Activated T-cell treated with anti-CD3 and anti-CD28 coated beads, Interleukin-2, amount 50 U/mL, for 4 hours (primary cell): ENCODE measurements around the gene TCAF1. TPM values are rescaled to one million over a fixed set of nuclear protein-coding genes. Genes with fewer than 3 reads are reported as not detected.
"Not testable (repeated sequence)": the region's sequence is repeated elsewhere in the genome, so short reads cannot be mapped to it uniquely, and the experiment has no call there.

Experiments
- ATAC-seq, 2 donors: fragments of 200-7000 bp; cut with Tn5 transposase; one replicate each; pipeline ENCODE4 v1.10.0; 2021
- DNase-seq: peaks from one replicate; pipeline ENCODE4 v3.0.0-alpha.2; 2020
- H3K27me3 Mint-ChIP-seq: one replicate; pipeline ENCODE4 v1.8.0; 2021; ENCODE audit warnings: low read depth, mixed read lengths
- H3K36me3 Mint-ChIP-seq: one replicate; pipeline ENCODE4 v1.8.0; 2022; ENCODE audit warnings: mixed read lengths; ENCODE audit not compliant: insufficient read depth
- H3K4me1 Mint-ChIP-seq: one replicate; pipeline ENCODE4 v1.8.0; 2021; ENCODE audit warnings: low read depth, mixed read lengths
- H3K4me3 Mint-ChIP-seq: one replicate; pipeline ENCODE4 v1.8.0; 2021; ENCODE audit warnings: mild to moderate bottlenecking, moderate library complexity, mixed read lengths
- H3K9me3 Mint-ChIP-seq: one replicate; pipeline ENCODE4 v1.8.0; 2021; ENCODE audit warnings: mixed read lengths
- total RNA-seq, 3 donors: library from RNA; stranded (reverse); gene quantifications; one replicate each; pipeline ENCODE4 v1.2.1, GENCODE V29; 2021

TCAF1 gene
- total RNA-seq, 3 donors from 2014 or later: 2.7 to 4.1 (median 3.9) TPM

DNA sequence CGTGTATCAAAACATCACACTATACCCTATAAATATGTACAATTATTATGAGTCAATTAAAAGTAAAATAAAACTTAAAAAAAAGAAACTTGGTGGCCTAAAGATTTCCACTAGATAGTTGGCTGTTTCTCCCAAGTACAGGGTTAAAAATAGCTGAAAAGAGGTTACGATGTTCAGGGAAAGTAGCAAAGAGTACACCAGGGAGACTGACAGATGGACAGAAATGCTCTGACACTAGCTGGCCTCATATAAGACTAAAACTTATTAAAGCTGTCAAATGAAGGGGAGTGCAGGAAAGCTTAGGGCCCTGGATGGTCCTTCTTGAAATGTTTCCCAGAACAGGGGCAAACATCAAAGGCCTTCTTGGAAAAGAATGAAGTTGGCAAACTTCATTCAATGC lies 51.3 kb downstream of the TCAF1 start:
- Mint-ChIP-seq H3K4me3 (no peak overlapping the region), H3K27me3 (no peaks in the 10 kb centered on the region), H3K36me3 (no peaks in the 10 kb centered on the region), H3K9me3 (no peaks in the 10 kb centered on the region), H3K4me1 (no peaks in the 10 kb centered on the region)
- ATAC-seq (no peak), DNase-seq (no peak)

DNA sequence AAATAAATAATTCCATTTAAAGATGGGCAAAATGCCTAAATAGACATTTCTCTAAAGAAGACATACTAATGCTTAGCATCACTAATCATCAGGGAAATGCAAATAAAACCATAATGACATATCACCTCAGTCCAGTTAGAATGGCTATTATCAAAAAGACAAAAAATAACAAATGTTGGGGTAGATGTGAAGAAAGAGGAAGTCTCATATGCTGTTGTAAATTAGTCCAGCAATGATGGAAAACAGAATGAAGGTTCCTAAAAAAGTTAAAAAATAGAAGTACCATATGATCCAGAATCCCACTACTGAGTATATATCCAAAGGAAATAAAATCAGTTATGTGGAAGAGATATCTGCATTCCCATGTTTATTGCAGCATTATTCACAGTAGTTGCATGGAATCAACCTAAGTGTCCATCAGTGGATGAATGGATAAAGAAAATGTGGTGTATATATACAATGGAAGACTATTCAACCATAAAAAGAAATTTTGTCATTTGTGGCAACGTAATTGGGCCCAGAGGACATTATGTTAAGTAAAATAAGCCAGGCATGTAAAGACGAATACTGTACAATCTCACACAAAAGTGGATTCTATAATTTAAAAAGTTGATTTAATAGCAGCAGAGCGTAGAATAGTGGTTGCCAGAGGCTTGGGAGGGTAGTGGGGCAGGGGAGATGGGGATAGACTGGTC lies 52.0 kb downstream of the TCAF1 start:
- Mint-ChIP-seq H3K27me3 (no peaks in the 10 kb centered on the region), H3K4me3 (no peak overlapping the region), H3K9me3 (peaks cover 6% of the 10 kb centered on the region), H3K4me1 (no peaks in the 10 kb centered on the region), H3K36me3 (peaks cover 2% of the 10 kb centered on the region)
- no peak for ATAC-seq
- DNase-seq: no peak

DNA sequence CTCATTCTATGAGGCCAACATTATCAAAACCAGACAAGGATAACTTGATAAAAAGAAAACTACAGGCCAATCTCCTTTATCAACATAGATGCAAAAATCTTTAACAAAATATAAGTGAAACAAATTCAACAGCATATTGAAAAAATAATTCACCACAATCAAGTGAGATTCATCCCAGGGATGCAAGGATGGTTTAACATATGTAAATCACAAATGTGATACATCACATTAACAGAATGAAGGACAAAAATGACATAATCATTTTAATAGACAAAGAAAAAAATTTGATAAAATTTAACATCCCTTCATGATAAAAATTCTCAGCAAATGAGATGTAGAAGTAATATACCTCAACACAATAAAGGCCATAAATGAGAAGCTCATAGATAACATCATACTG lies 53.8 kb downstream of the TCAF1 start:
- ATAC-seq: no peak
- Mint-ChIP-seq H3K36me3 (peaks cover 2% of the 10 kb centered on the region), H3K9me3 (peaks cover 6% of the 10 kb centered on the region), H3K27me3 (no peaks in the 10 kb centered on the region), H3K4me3 (no peak overlapping the region), H3K4me1 (no peaks in the 10 kb centered on the region)
- no peak for DNase-seq

DNA sequence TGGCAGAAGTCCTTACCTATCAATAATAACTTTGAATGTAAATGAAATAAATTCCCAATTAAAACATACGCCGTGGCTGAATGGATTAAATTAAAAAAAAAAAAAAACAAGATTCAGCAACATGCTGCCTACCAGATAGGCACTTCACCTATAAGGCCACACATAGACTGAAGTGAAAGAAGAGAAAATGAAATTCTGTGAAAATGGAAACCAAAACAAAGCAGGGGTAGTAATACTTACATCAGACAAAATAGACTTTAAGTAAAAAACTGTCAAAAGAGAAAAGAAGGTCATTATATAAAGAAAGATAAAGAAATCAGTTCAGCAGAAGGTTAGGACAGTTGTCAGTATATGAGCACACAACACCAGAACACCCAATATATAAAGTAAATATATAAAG lies 55.3 kb downstream of the TCAF1 start:
- Mint-ChIP-seq H3K4me1 (no peaks in the 10 kb centered on the region), H3K36me3 (peaks cover 2% of the 10 kb centered on the region), H3K27me3 (no peaks in the 10 kb centered on the region), H3K9me3 (peaks cover 6% of the 10 kb centered on the region), H3K4me3 (no peak overlapping the region)
- DNase-seq (no peak), ATAC-seq (no peak)

DNA sequence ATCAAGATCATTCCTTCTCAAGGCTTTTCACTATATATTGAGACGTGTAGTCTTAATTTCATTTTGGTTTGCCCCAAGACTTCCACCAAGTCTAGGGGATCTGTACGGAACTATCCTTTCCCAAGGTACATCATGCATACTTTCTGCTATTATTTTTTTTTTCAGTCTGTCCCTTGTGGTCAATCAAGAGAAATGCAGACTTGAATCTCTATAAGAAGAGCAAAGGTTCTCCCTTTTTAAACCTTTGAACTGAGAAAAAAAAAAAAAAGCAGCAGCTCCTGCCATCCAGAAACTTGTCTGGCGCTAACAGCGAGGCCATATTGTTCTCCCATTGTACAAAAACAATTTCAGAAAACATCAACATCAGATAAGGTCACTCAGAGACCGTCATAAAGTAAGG lies 60.3 kb downstream of the TCAF1 start:
- H3K36me3 Mint-ChIP-seq, H3K4me1 Mint-ChIP-seq, H3K4me3 Mint-ChIP-seq, ATAC-seq, H3K27me3 Mint-ChIP-seq, H3K9me3 Mint-ChIP-seq, DNase-seq: not testable (repeated sequence)

DNA sequence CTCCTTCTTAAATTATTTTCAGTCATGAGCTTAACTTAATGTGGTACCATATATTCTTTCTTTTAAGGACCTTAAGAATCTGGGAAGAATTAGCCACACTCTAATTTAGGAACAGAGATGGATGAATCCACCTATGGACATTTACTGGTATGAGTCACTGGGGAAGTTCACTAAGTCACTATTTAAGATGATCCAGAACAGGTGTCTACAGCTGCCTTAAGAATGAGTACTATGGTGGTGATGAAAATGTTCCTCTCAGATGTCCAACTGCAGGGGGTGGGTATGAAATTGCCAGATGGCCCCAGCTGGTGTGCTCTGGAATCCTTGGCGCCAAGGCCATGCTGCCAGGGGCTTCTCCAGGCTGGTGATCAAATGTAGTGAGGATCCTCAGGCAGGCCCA lies 61.9 kb downstream of the TCAF1 start:
- not testable (repeated sequence) for DNase-seq, H3K27me3 Mint-ChIP-seq, H3K4me3 Mint-ChIP-seq, H3K4me1 Mint-ChIP-seq, ATAC-seq, H3K9me3 Mint-ChIP-seq, H3K36me3 Mint-ChIP-seq

DNA sequence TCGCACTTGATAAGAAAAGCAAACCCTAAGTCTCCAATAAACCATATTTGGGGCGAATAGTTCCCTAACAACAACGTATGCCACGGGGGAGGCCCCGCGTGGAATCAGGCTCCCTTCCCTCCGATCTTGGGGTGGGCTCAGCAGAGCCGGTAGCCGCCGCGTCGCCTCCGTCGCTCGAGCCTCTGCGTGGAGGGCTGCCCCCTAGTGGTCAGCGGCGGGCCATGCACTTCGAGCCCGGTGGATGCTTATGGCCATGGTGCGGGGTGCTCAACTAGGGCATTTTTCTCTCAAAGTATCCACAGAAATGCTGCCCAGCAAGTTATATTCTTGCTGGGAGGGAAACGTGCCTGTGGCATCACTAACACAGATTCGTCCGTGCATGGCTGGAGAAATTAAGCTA lies 64.8 kb downstream of the TCAF1 start:
- ATAC-seq (peak; percentile 68 to 71), DNase-seq (peak; percentile 97)
- H3K27me3 Mint-ChIP-seq, H3K9me3 Mint-ChIP-seq, H3K36me3 Mint-ChIP-seq, H3K4me1 Mint-ChIP-seq, H3K4me3 Mint-ChIP-seq: not testable (repeated sequence)

DNA sequence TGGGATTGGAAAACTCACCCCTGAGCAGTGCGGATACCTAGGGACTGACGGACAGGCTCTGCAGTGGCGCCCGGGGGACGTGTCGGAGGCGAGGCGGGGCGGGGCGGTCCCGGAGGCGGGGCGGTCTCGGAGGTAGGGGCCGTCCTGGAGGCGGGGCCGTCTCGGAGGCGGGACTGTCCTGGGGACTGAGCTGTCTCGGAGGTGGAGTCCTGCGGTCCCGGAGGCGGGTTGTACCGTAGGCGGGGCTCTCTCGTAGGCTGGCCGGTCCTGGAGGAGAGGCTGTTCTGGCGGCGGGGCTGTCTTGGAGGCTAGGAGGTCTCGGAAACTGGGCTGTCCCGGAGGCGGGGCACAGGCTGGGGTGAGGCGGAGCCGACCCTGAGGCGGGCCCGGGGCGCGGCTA lies 65.4 kb downstream of the TCAF1 start:
- H3K36me3 Mint-ChIP-seq, H3K27me3 Mint-ChIP-seq, H3K9me3 Mint-ChIP-seq, H3K4me1 Mint-ChIP-seq: not testable (repeated sequence)
- DNase-seq (peak; percentile 95), ATAC-seq (peak; percentile 83 to 85)
- H3K4me3 Mint-ChIP-seq: peak overlapping the region; percentile 80

DNA sequence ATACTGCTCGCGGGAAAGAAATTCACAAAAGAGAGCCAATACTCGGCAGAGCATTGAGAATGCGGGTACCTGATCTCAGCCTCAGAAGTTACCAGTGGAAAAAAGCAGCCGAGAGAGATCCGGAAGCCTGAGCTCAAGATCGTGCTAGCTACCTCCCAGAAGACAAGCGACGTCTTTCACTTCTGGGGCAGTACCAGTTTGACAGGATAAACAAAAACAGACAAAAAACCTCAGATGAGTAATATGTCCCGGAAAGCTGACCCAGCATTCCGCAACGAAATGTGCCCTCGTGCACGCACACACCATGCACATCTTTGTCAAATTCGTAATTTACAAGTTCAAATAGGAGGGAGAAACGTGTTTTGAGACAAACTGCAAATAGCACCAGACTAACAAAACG lies 65.9 kb downstream of the TCAF1 start:
- H3K36me3 Mint-ChIP-seq, H3K27me3 Mint-ChIP-seq, DNase-seq, H3K9me3 Mint-ChIP-seq, H3K4me1 Mint-ChIP-seq: not testable (repeated sequence)
- ATAC-seq: peak; percentile 40 to 47
- peak overlapping the region; percentile 80 for H3K4me3 Mint-ChIP-seq

DNA sequence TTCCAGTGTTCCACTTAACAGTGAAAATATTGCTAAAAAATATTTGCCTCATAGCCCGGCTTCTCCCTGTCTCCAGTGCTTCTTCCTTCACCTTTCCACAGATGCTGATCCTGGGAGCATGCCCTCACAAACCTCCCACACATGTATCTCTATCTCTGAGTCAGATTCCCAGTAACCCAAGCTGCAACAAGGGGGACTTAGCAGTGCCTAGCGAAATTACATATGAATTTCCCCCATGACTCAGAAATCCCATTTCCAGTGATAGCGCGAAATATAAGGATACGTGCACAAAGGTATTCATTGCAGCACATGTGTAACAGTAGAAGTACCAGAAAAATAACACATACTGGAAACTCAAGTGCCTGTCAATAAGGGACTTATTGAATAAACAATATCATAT lies 75.4 kb downstream of the TCAF1 start:
- not testable (repeated sequence) for H3K36me3 Mint-ChIP-seq, H3K4me1 Mint-ChIP-seq, DNase-seq, H3K9me3 Mint-ChIP-seq, H3K27me3 Mint-ChIP-seq, H3K4me3 Mint-ChIP-seq
- peak; percentile 27 to 35 for ATAC-seq

DNA sequence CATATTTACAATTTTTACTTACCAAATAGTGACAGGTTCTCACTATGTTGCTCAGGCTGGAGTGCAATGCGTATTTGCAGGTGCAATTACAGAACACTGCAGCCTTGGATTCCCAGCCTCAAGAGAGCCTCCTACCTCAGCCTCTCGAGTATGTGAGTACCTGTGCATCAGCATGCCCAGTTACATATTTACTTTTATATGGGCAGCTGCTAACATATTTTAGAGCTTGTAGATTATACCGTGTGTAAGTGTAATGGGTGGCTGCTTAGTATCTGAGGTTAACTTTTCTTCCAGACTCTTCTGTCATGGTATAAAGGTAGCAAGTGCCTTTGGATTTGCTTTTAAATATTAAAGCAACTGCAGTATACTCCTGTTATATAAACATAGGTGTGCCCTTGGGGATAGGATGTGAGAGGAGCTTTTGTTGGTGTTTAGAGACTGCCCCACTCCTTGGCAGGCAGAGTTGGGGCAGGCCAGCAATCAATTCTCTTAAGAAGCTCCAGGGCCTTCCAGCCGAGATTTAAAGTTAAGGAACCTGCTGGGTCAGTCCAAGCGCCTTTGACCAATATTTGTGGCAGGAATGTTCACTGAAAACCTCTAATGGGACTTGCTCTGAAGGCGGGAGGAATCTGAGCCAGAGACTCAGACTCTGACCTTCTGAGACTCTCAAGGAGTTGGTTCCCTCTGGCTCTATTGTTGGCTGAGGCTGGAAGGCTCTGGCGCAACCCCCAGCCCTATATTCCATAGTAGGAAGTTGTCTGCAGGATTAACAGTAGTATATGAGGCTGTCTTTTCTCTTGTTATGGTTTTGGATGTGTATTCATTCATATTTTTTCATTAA lies 77.5 kb downstream of the TCAF1 start:
- H3K9me3 Mint-ChIP-seq, H3K4me3 Mint-ChIP-seq, DNase-seq, ATAC-seq, H3K4me1 Mint-ChIP-seq, H3K36me3 Mint-ChIP-seq, H3K27me3 Mint-ChIP-seq: not testable (repeated sequence)

DNA sequence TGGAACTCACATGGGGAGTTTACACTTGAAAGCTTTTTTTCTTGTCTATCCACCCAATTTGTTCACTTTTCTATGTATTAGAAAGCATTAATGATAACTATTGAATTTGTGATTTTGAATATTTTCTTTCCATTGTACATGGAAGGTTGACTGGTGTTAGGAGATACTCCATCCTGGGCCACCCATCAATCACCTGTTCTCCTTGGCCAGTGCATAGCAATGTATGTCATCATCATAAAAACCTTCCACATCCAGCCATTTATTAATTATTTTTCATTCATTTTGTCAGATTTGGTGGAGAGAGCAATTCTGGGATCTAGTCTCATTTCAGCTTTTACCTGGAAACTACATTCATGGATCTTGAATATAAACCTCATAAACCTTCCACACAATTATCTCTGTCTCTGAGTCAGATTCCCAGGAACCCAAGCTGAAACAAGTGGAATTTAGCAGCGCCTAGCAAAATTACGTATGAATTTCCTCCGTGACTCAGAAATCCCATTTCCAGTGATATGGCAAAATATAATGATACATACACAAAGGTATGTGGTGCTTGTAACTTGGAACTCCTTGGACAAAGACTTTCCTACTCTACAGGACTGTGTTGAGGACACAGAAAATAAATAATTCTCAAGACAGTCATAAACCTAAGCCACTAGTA lies 78.2 kb downstream of the TCAF1 start:
- not testable (repeated sequence) for ATAC-seq, H3K9me3 Mint-ChIP-seq, H3K27me3 Mint-ChIP-seq, DNase-seq, H3K4me1 Mint-ChIP-seq, H3K36me3 Mint-ChIP-seq, H3K4me3 Mint-ChIP-seq

DNA sequence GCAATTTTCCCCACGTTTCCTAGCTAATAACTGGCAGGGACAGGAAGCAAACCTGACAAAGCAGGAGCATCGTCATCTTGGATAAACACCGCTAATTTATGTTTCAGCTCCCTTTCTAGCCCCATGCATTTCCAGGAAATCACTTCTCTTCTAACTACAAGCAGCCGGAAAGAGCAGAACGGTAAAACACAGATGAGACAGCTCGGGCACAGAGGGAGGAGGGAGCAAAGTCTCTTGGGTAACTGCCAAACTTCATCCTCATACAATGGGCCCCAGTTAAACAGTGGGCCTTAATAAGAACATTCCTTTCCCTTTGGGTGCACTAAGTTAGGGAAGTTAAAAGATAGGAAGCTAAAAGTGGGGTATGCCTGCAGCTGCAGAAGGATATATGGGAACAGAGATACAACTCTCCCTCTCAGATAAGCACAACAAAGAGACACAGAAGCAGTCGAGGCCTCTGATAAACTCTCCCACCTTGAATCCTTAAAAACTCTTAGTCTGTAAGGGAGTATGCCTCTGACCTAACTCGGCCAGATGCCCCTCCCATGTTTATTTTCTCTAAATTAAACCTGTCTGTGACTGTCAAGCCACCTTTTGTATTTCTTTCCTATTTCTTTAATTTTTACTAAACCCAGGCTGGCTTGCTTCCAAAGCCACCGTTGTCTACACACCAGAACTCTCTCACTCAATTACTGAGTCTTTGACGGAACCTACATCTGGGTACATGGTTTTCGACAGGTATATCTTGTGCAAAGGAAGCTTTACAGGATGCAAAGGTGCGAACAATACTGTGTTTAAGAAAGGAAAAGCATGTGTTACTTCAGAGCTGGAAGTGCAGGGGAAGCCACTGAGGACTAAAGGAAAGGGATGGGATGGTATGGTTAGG lies 80.3 kb downstream of the TCAF1 start:
- not testable (repeated sequence) for H3K27me3 Mint-ChIP-seq, H3K4me1 Mint-ChIP-seq, H3K36me3 Mint-ChIP-seq, DNase-seq, H3K4me3 Mint-ChIP-seq, H3K9me3 Mint-ChIP-seq
- peak; percentile 57 to 64 for ATAC-seq

DNA sequence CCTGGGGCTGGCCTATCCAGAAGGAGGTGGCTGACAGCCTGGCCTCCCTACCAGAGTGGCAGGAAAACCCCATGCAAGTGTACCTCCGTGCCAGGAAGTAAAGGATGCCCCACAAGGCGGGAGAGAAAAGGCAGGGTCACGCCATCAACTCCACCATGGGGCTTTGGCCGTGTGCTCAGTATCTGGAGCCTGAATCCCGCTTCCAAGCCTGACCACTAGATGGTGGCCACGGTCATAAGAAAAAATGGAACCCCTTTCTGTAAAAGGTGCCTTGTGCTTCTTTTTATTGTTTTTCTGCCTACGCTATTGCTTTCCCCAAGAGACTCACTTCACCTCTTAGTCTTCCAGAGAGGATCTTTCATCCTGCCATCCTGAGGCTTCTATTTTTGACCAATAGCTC lies 84.1 kb downstream of the TCAF1 start:
- not testable (repeated sequence) for H3K4me3 Mint-ChIP-seq, H3K36me3 Mint-ChIP-seq, H3K27me3 Mint-ChIP-seq, H3K4me1 Mint-ChIP-seq, DNase-seq, H3K9me3 Mint-ChIP-seq
- peak in 1 of 2 donors; percentile 39 for ATAC-seq
